HCT116 (cell line): ENCODE measurements around the gene CLASP1. TPM values are rescaled to one million over a fixed set of nuclear protein-coding genes. Genes with fewer than 3 reads are reported as not detected.

Experiments
- ATAC-seq: fragments of 200-7000 bp; cut with Tn5 transposase; 2 replicates; pipeline ENCODE4 v1.9.1; 2020; ENCODE audit warnings: mild to moderate bottlenecking, moderate library complexity
- BruUV-seq: library from RNA; stranded (reverse); fragments of 400-500 nt; replicated peaks from 2 replicates; lab custom pipeline; 2021; lab: Mats Ljungman, UMichigan
- CTCF ChIA-PET: fragments of 300-600 bp; sonication (Branson Sonifier 250); formaldehyde crosslinking; loops from one replicate; lab custom pipeline; 2021; ENCODE audit warnings: antibody characterized with exemption; lab: Charles Lee
- POLR2A ChIA-PET: fragments of 300-600, 350-600 bp; sonication (Branson Sonifier 250); formaldehyde crosslinking; loops from one replicate; lab custom pipeline; 2021; ENCODE audit warnings: antibody characterized with exemption; lab: Charles Lee
- RAD21 ChIA-PET, 2 experiments: fragments of 300-600 bp; sonication (Branson Sonifier 250); formaldehyde crosslinking; loops; one replicate each; lab custom pipeline; 2023; ENCODE audit warnings: low total read pairs in 2 of 2; ENCODE audit not compliant: uncharacterized antibody in 2 of 2, unreplicated experiment in 2 of 2, low non-redundant PET in 1 of 2; lab: Charles Lee
- DNase-seq: peaks from one replicate; pipeline ENCODE4 v3.0.0-alpha.2; 2010; ENCODE audit warnings: low read depth, low spot score
- H2AFZ ChIP-seq: fragments of 200-600 bp; shearing (Covaris generic), sonication (generic); 2 replicates; pipeline ENCODE4 v1.6.1; 2017; ENCODE audit warnings: low read depth, mixed run types, mixed read lengths, antibody characterized with exemption, low read length; ENCODE audit not compliant: poor library complexity, severe bottlenecking
- H3K27ac ChIP-seq: 2 replicates; pipeline ENCODE4 v1.5.1; 2012; ENCODE audit warnings: low read depth, low read length
- H3K27me3 ChIP-seq: fragments of 200-600 bp; sonication (generic); 2 replicates; pipeline ENCODE4 v1.6.1; 2016; ENCODE audit warnings: mixed run types, low read length, mixed read lengths; ENCODE audit not compliant: insufficient read depth
- H3K36me3 ChIP-seq, 2 experiments: fragments of 200-500 bp in 1 of 2; fragments of 200-600 bp in 1 of 2; sonication (Bioruptor generic) in 1 of 2; sonication (generic) in 1 of 2; 2 replicates each; pipeline versions ENCODE4 v1.5.1 to v1.6.1; 2014 to 2016; ENCODE audit warnings: low read length in 2 of 2, inconsistent platforms in 1 of 2, mixed read lengths in 1 of 2, mixed run types in 1 of 2; ENCODE audit not compliant: insufficient read depth in 2 of 2, control insufficient read depth in 1 of 2
- H3K4me1 ChIP-seq, 2 experiments: fragments of 200-600 bp in 1 of 2; sonication (generic) in 1 of 2; 2 replicates each; pipeline versions ENCODE4 v1.5.1 to v1.6.1; 2012 to 2017; ENCODE audit warnings: low read length in 2 of 2, inconsistent platforms in 1 of 2, mild to moderate bottlenecking in 1 of 2, mixed read lengths in 1 of 2, mixed run types in 1 of 2, moderate library complexity in 1 of 2; ENCODE audit not compliant: insufficient read depth in 2 of 2, control insufficient read depth in 1 of 2
- H3K4me2 ChIP-seq: fragments of 200-600 bp; sonication (generic); 2 replicates; pipeline ENCODE4 v1.6.1; 2017; ENCODE audit warnings: mixed run types, low read length, mixed read lengths
- H3K4me3 ChIP-seq, 2 experiments: fragments of 200-600 bp in 1 of 2; sonication (generic) in 1 of 2; replicated peaks in 1 of 2; 2 replicates each; pipeline ENCODE4 v1.5.1; 2011 to 2016; ENCODE audit warnings: low read length in 2 of 2, control low read depth in 1 of 2, low read depth in 1 of 2, mild to moderate bottlenecking in 1 of 2, mixed read lengths in 1 of 2, mixed run types in 1 of 2
- H3K79me2 ChIP-seq: fragments of 200-600 bp; sonication (generic); 2 replicates; pipeline ENCODE4 v1.6.1; 2017; ENCODE audit warnings: mild to moderate bottlenecking, mixed run types, low read length, moderate library complexity, mixed read lengths; ENCODE audit not compliant: insufficient read depth
- H3K9ac ChIP-seq: fragments of 200-600 bp; sonication (generic); 2 replicates; pipeline ENCODE4 v1.6.1; 2016; ENCODE audit warnings: low read length, mixed read lengths
- H3K9me2 ChIP-seq: fragments of 200-600 bp; sonication (generic), shearing (Covaris generic); 2 replicates; pipeline ENCODE4 v1.6.1; 2017; ENCODE audit warnings: mixed run types, mild to moderate bottlenecking, moderate library complexity; ENCODE audit not compliant: insufficient read depth
- H3K9me3 ChIP-seq, 2 experiments: fragments of 200-500 bp in 1 of 2; fragments of 200-600 bp in 1 of 2; sonication (Bioruptor generic) in 1 of 2; sonication (generic) in 1 of 2; 2 replicates each; pipeline ENCODE4 v1.6.1; 2014 to 2017; ENCODE audit warnings: low read length in 2 of 2, mixed read lengths in 2 of 2, inconsistent platforms in 1 of 2, low read depth in 1 of 2, mild to moderate bottlenecking in 1 of 2, mixed run types in 1 of 2, moderate library complexity in 1 of 2; ENCODE audit not compliant: control insufficient read depth in 1 of 2, insufficient read depth in 1 of 2
- H4K20me1 ChIP-seq: fragments of 200-600 bp; sonication (generic), shearing (Covaris generic); 2 replicates; pipeline ENCODE4 v1.6.1; 2017; ENCODE audit warnings: mixed run types, mild to moderate bottlenecking, moderate library complexity; ENCODE audit not compliant: insufficient read depth
- CBX3 ChIP-seq: IDR thresholded peaks from 2 replicates; pipeline ENCODE4 v1.6.1; 2012; ENCODE audit warnings: low read depth
- CEBPB ChIP-seq: IDR thresholded peaks from 2 replicates; pipeline ENCODE4 v1.6.1; 2012; ENCODE audit warnings: low read depth
- POLR2A ChIP-seq: IDR thresholded peaks from 2 replicates; pipeline ENCODE4 v1.7.0; 2011; ENCODE audit warnings: borderline replicate concordance; ENCODE audit not compliant: insufficient read depth, insufficient read length; ENCODE audit errors: extremely low read depth
- POLR2AphosphoS5 ChIP-seq: IDR thresholded peaks from 2 replicates; pipeline ENCODE4 v1.6.1; 2011; ENCODE audit warnings: mild to moderate bottlenecking, low read depth, low read length, moderate library complexity
- RAD21 ChIP-seq: IDR thresholded peaks from 2 replicates; pipeline ENCODE4 v1.6.1; 2012; ENCODE audit warnings: low read depth, mild to moderate bottlenecking
- SRF ChIP-seq: IDR thresholded peaks from 2 replicates; pipeline ENCODE4 v1.6.1; 2012; ENCODE audit warnings: low read depth
- YY1 ChIP-seq: IDR thresholded peaks from 2 replicates; pipeline ENCODE4 v1.6.1; 2011; ENCODE audit warnings: low read length, low read depth, moderate library complexity, mild to moderate bottlenecking; ENCODE audit not compliant: insufficient replicate concordance; ENCODE audit errors: extremely low read depth
- ZFX ChIP-seq: fragments of 450-650 bp; IDR thresholded peaks from 2 replicates; pipeline ENCODE4 v1.6.1; 2017
- intact Hi-C: fragments of 100-400 bp; cut with micrococcal nuclease; formaldehyde crosslinking; loops from 2 replicates; pipeline ENCODE4 v1.10.0; 2022
- total RNA-seq: library from RNA; stranded (reverse); gene quantifications from one replicate; pipeline ENCODE4 v1.2.1, GENCODE V29; 2021; ENCODE audit not compliant: unreplicated experiment
- TF ChIP-seq, protein P1 (sequence below): IDR thresholded peaks from 2 replicates; pipeline ENCODE4 v1.6.1; 2011; ENCODE audit warnings: mild to moderate bottlenecking, low read length, moderate library complexity; ENCODE audit not compliant: insufficient replicate concordance; ENCODE audit errors: extremely low read depth
- TF ChIP-seq, protein P2 (sequence below): IDR thresholded peaks from 2 replicates; pipeline ENCODE4 v1.6.1; 2012
- TF ChIP-seq, protein P3 (sequence below): IDR thresholded peaks from 2 replicates; pipeline ENCODE4 v1.6.1; 2012
- TF ChIP-seq, protein P4 (sequence below), 3 experiments: fragments of 200-600 bp in 1 of 3; sonication (generic) in 1 of 3; IDR thresholded peaks in 2 of 3; conservative IDR thresholded peaks in 1 of 3; 2 replicates each; pipeline ENCODE4 v1.5.1; 2012 to 2017; ENCODE audit warnings: low read depth in 2 of 3, low read length in 2 of 3, antibody characterized with exemption in 1 of 3, borderline replicate concordance in 1 of 3, control low read depth in 1 of 3, mild to moderate bottlenecking in 1 of 3, mixed read lengths in 1 of 3, mixed run types in 1 of 3, moderate library complexity in 1 of 3; ENCODE audit not compliant: insufficient read depth in 1 of 3

The CLASP1 gene
- total RNA-seq, 1 experiment from 2014 or later = 41.9 TPM

DNA sequence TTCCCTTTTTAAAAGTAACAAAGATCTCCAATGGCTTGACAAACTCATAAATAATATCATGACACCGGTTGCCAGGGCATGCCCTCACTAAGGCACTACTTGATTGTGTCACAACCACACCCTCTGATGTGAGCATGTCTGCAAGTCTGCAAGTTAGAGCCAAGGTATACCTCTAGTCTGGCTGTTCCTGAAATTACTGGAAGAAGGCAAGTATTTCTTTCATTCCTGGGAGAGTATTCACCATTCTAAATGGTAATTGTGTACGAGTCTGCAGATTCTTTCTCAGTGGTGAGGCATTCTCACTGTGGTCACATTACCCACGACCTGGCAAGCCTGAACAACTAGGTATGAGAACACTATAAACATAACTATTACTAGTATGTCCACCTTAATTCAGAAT is 144.3 kb downstream of the CLASP1 start (continued):
- TF ChIP-seq, protein P1, sequence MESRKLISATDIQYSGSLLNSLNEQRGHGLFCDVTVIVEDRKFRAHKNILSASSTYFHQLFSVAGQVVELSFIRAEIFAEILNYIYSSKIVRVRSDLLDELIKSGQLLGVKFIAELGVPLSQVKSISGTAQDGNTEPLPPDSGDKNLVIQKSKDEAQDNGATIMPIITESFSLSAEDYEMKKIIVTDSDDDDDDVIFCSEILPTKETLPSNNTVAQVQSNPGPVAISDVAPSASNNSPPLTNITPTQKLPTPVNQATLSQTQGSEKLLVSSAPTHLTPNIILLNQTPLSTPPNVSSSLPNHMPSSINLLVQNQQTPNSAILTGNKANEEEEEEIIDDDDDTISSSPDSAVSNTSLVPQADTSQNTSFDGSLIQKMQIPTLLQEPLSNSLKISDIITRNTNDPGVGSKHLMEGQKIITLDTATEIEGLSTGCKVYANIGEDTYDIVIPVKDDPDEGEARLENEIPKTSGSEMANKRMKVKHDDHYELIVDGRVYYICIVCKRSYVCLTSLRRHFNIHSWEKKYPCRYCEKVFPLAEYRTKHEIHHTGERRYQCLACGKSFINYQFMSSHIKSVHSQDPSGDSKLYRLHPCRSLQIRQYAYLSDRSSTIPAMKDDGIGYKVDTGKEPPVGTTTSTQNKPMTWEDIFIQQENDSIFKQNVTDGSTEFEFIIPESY = no peak
- TF ChIP-seq, protein P2, sequence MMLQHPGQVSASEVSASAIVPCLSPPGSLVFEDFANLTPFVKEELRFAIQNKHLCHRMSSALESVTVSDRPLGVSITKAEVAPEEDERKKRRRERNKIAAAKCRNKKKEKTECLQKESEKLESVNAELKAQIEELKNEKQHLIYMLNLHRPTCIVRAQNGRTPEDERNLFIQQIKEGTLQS = no peak

DNA sequence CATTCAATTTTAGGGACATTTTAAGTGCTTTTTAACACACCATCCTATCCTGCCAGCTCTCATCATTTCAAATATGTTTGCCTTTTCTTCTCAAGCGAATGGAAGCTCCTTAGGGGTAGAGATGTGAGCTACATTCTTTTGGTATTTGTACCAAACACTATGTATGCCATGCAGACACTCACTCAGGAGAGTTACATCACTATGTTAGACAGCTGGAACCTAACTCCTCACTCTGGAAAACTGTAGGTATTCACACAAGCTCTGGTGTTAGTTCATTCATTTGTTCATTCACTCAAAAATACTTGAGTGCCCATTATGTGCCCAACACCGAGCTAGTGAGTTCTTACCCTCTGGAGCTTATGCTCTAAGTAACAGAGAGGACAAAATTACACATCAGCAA is 144.9 kb downstream of the CLASP1 start:
- no peak for DNase-seq
- Histone ChIP-seq H3K79me2 (peaks cover 12% of the 10 kb centered on the region), H3K9me2 (0 out of 2 replicates have a peak, but pooled peaks cover 5% of the 10 kb centered on the region), H3K4me3 (no peak overlapping the region), H3K4me2 (no peak overlapping the region), H3K9ac (no peak overlapping the region), H4K20me1 (no peaks in the 10 kb centered on the region), H3K36me3 (peaks cover 0 to 9% of the 10 kb centered on the region in 2 experiments; a peak in 2 of 4 replicates), H3K9me3 (no peaks in the 10 kb centered on the region; a peak in 1 of 4 replicates)
- intact Hi-C loops = no loop called here
- no peak for ATAC-seq
- ChIA-PET RAD21 (no interaction called here), CTCF (no interaction called here), POLR2A (no interaction called here)
- TF ChIP-seq YY1 (no peak), SRF (no peak), POLR2AphosphoS5 (no peak), CBX3 (no peak), ZFX (no peak), CEBPB (no peak), RAD21 (no peak), POLR2A (no peak)
- TF ChIP-seq, protein P3, sequence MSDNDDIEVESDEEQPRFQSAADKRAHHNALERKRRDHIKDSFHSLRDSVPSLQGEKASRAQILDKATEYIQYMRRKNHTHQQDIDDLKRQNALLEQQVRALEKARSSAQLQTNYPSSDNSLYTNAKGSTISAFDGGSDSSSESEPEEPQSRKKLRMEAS = no peak
- TF ChIP-seq, protein P4, sequence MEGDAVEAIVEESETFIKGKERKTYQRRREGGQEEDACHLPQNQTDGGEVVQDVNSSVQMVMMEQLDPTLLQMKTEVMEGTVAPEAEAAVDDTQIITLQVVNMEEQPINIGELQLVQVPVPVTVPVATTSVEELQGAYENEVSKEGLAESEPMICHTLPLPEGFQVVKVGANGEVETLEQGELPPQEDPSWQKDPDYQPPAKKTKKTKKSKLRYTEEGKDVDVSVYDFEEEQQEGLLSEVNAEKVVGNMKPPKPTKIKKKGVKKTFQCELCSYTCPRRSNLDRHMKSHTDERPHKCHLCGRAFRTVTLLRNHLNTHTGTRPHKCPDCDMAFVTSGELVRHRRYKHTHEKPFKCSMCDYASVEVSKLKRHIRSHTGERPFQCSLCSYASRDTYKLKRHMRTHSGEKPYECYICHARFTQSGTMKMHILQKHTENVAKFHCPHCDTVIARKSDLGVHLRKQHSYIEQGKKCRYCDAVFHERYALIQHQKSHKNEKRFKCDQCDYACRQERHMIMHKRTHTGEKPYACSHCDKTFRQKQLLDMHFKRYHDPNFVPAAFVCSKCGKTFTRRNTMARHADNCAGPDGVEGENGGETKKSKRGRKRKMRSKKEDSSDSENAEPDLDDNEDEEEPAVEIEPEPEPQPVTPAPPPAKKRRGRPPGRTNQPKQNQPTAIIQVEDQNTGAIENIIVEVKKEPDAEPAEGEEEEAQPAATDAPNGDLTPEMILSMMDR (IDR thresholded peaks at IDR 0.05 in 2 of 3, conservative IDR thresholded peaks at IDR 0.05 in 1 of 3; ENCODE audit: borderline replicate concordance in 1 of 3, insufficient read depth in 1 of 3, low read depth in 2 of 3, low read length in 2 of 3) = no peak
- TF ChIP-seq, all 23 proteins: peak for 0
- Histone ChIP-seq H3K27ac (no peak overlapping the region), H2AFZ (no peak overlapping the region), H3K4me1 (peaks cover 0 to 14% of the 10 kb centered on the region in 2 experiments; a peak in 1 of 4 replicates), H3K27me3 (no peaks in the 10 kb centered on the region)
- BruUV-seq = no TSS peak
